IPS-20b (cell line): ENCODE data around the gene TOR4A.

Experiments used
- H3K27ac ChIP-seq: one replicate; pipeline ENCODE4 v1.5.1; 2013; ENCODE audit warnings: low read length
- H3K27me3 ChIP-seq: 2 replicates; pipeline ENCODE4 v1.6.1; 2013; ENCODE audit warnings: mild to moderate bottlenecking, low read length, inconsistent platforms; ENCODE audit not compliant: insufficient read depth
- H3K36me3 ChIP-seq: 2 replicates; pipeline ENCODE4 v1.6.1; 2013; ENCODE audit warnings: low read depth, mild to moderate bottlenecking, inconsistent platforms, low read length, moderate library complexity; ENCODE audit not compliant: insufficient read depth
- H3K4me1 ChIP-seq: 2 replicates; pipeline ENCODE4 v1.6.1; 2013; ENCODE audit warnings: mild to moderate bottlenecking, control low read depth, inconsistent platforms, low read length, moderate library complexity; ENCODE audit not compliant: insufficient read depth
- H3K4me3 ChIP-seq: 2 replicates; pipeline ENCODE4 v1.5.1; 2013; ENCODE audit warnings: mild to moderate bottlenecking, low read length, inconsistent platforms
- H3K9ac ChIP-seq: 2 replicates; pipeline ENCODE4 v1.6.1; 2013; ENCODE audit warnings: low read depth, mild to moderate bottlenecking, inconsistent platforms, low read length, moderate library complexity
- H3K9me3 ChIP-seq: 2 replicates; pipeline ENCODE4 v1.6.1; 2013; ENCODE audit warnings: mild to moderate bottlenecking, low read depth, low read length, inconsistent platforms; ENCODE audit not compliant: insufficient read depth

Gene TOR4A

DNA sequence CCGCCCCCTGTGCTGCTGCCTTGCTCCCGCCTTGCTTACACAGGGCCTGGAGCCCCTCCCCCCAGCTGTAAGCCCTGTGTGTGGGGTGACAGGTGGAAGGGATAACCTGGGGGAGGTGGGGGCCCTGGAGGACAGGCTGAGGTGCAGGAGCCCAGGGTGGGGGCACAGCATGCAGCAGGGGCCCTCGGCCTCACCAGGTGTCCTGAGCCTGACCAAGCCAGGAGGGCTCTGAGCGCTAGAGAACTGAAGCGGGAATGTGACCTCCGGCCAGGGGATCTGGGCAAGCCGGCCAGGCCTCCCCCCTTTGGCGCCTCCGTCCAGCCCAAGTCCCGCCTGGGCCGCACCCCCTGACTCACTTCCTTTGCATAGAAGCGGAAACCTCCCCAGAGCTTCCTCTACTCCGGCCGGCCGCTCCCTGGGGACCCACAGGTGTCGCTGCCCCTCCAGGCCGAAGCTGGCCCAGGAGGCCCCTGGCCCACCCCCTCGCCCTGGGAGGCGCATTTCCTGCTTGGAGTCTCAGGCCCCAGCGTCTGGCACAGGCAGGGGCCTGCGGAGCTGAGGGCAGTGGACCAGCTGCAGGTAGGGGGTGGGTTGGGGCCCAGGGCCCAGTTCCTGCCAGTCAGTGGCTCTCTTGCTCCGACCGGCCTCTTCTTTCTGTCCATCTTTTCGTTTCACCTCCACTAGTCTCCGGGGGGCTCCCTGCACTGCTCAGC lies at the start of gene TOR4A:
Gene TOR4A (plus strand): TSS at position 398 of the 713 bp plus-strand sequence. CDS start 964 bp downstream, outside the sequence.
- Histone ChIP-seq H3K4me3 (peak within 1 kb of the TSS; percentile 63), H3K4me1 (peaks cover 14% of the 10 kb centered on the region), H3K9ac (peak within 1 kb of the TSS; percentile 79; the same call in 1 of the 2 replicates), H3K27me3 (peaks cover 47% of the 10 kb centered on the region; the same call in 1 of the 2 replicates), H3K27ac (peak within 1 kb of the TSS; percentile 84), H3K9me3 (no peaks in the 10 kb centered on the region), H3K36me3 (peaks cover 4% of the 10 kb centered on the region)

DNA sequence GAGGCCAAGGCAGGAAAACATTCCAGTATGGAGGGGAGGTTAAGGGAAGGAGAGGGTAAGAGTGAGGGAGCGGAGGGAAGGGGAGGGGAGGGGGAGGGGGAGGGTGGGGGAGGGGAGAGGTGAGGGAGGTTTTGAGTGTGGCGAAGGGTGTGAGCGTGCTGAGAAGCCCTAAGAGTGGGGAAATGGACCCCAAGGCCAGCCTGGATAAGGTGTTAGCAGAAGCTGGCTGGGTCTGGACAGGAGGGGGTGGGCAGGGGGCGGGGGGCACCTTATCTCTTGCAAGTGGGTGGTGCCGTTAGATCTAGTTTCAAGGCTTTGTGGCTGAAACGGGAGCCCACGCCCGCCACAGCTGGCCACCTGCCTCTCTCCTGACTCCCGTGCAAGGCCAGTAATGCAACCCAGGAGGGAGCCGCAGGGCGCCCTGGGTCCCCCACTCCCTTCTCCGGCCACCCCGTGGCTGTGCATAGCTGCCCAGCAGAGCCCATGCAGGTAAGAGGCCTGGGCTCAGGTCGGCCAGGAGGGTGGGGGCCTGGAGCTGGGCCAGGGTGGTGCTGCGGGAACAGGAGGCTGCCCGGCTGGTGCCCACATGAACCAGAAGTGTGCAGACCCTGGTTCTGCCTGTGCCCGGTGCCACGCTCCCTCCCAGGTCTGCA lies 49.5 kb upstream of the TOR4A start:
- Histone ChIP-seq H3K27me3 (peaks cover 2% of the 10 kb centered on the region), H3K27ac (no peak overlapping the region), H3K9ac (no peak overlapping the region), H3K36me3 (no peaks in the 10 kb centered on the region), H3K4me3 (no peak overlapping the region), H3K4me1 (peaks cover 3% of the 10 kb centered on the region; the same call in 1 of the 2 replicates), H3K9me3 (no peaks in the 10 kb centered on the region)

DNA sequence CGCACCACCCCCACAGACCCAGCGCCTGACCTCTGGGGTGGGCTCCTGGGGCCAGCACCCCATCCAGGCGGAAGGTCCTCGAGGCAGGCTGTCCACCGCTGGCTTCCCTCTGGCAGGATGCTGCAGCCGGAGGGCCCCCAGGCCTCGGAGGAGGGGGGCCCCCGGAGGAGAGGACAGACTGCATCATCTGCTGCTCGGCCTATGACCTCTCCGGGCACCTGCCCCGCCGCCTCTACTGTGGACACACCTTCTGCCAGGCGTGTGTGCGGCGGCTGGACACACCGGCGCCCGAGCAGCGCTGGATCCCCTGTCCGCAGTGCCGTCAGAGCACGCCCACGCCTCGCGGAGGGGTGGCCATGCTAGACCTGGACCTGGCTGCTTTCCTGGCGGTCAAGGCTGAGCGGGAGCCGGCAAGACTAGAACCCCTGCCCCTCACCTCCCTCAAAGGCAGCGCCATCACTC lies 49.0 kb upstream of the TOR4A start:
- Histone ChIP-seq H3K4me1 (peaks cover 3% of the 10 kb centered on the region; the same call in 1 of the 2 replicates), H3K27ac (no peak overlapping the region), H3K4me3 (no peak overlapping the region), H3K9ac (no peak overlapping the region), H3K27me3 (no peaks in the 10 kb centered on the region), H3K9me3 (no peaks in the 10 kb centered on the region), H3K36me3 (no peaks in the 10 kb centered on the region)

DNA sequence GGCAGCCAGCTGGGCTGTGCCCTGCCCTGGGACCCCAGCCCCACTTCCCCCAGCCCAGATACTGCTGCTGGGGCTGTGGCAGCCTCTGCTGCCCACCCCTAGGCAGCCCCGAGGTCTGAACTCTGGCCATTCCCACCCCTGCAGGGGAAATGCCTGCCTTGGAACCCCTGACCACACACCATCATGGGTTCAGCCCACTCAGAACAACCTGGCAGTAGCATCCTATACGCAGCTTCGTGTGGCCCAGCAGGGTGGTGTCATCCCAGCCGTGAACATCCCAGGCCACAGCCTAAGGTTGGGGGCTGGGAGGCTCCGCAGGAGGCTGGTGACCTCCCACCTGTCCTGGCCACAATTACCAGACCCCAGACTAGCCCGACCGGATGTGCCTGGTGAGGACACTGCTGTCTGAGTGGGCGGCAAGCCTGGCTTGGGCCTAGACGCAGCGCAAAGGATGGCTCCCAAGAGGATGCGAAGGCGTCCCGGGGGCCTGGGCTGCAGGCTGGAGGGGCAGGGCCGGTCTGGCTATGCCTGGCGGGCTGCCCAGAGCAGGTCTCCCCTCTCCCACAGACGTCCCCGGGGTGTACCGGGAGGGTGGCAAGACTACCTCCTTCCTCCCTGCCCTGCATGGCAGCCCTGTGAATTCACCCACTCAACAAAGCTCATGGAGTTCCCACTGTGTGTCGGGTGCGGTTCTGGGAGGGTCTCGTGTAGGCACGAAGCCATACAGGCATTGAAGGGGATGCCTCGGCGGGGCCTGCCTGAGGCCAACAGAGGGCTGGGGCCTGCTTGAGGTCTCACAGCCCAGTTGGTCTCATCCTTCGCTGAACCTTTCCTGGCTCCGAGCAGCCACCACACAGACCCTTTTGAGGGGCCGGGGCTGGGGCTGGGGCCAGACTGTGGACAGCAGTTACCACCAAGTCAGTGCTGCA lies 48.3 kb upstream of the TOR4A start:
- no peaks in the 10 kb centered on the region for H3K36me3 ChIP-seq
- no peak overlapping the region for H3K27ac ChIP-seq
- H3K9me3 ChIP-seq: no peaks in the 10 kb centered on the region
- H3K9ac ChIP-seq: no peak overlapping the region
- H3K4me3 ChIP-seq: no peak overlapping the region
- H3K4me1 ChIP-seq: no peaks in the 10 kb centered on the region
- no peaks in the 10 kb centered on the region for H3K27me3 ChIP-seq

DNA sequence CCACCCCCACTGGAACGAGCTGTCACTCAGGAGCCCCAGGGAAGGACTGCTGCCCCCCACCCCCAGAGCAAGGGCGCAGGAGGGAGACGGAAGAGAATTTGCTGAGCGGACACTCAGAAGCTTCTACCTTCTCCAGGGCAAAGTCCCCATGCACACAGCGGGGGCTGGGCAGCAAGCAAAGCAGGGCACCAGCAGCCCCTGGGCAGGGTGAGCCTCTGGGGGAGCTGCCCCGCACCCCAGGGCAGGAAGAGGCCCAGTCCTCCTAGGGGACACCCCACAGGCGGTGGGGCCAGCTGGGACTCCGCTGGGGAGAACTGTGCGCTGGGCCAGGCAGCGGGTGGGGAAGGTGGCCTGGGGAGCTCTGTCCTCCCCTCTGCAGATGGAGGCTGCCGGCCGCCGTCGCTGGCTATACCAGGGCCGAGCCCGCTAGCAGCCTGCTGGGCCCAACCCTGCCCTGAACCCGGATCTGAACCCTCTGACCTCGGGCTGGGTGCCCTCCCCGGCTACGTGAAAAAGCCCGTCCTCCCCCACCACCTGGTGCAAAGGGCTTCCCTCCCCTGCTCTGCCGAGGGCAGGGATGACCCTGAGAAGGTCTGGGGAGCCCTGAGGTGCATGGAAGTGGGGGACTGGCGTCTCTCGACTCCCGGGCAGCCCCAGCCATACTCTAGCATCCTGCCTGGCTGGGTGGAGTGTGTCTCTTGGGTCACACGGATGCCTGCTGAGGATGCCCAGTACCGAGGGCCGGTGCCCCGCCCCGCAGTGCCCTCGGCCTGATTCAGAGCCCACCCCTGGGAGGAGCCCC lies 47.4 kb upstream of the TOR4A start:
- Histone ChIP-seq H3K27me3 (no peaks in the 10 kb centered on the region), H3K27ac (no peak overlapping the region), H3K9me3 (no peaks in the 10 kb centered on the region), H3K9ac (no peak overlapping the region), H3K4me1 (no peaks in the 10 kb centered on the region), H3K4me3 (no peak overlapping the region), H3K36me3 (no peaks in the 10 kb centered on the region)

DNA sequence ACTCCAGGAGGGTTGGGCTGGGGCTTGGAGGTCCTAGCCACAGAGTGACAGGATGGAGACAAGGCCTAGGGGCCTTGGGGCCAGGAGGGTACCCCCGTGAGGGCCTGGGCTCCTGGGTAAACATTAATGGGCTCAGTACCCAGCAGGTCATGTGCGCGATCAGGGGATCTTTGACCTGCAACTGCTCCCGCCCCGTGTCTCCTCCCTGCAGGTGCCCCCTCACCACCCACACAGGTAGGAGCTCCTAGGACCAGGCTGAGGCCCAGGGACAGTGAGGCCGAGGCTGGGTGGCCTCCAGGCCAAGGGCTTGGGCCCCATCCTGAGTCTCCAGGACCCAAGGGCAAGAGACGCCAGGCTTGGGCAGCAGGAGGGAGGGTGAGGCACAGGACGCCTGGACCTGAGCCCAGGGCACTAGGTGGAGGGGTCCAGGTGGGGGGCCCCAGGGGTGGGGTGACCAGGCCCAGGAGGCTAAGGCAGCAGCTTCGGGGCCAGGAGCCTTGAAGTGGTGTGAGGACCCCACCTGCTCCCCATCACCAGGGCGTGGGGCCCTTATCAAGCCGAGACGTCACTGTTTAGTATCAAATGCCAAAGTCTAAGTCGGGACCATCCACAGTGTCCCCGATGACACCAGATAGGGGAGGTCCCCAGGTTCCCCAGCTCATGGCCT lies 46.7 kb upstream of the TOR4A start, which contains the start of gene SLC34A3:
Gene SLC34A3 (plus strand): TSS at position 197 of the 667 bp plus-strand sequence. CDS start 802 bp downstream, outside the sequence.
- Histone ChIP-seq H3K36me3 (no peaks in the 10 kb centered on the region), H3K9me3 (no peaks in the 10 kb centered on the region), H3K27me3 (no peaks in the 10 kb centered on the region), H3K4me1 (no peaks in the 10 kb centered on the region), H3K9ac (no peak within 1 kb of the TSS), H3K27ac (no peak within 1 kb of the TSS), H3K4me3 (no peak within 1 kb of the TSS)

DNA sequence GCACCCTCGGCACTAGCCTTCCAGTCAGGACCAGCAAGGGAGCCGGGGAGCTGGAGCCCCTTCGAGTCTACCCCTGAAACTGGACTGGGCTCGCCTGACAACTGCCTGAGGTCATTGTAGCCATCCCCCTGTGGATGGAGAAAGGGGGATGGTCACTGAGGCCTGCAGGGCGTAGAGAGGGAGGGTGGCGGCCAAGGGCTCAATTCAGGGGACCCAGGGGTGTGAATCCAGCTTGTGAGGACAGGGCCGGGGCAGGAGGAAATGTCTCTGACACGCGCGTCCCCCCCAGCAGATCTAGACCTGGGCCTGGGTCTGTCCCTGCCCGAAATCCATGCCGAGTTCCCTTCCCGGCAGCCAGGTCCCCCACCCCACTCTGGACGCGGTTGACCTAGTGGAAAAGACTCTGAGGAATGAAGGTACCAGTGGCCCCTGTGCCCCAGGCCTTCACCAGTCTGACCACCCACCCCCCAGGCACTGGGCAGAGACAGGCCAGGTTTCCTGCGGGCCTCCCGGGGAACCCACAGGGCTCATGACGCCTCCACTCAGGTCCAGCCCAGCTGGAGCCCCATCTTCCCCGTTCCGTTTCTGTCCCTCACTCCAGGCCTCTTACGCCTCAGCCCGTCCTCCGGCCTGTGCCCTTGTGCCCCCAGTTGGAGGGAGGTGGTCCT lies 46.0 kb upstream of the TOR4A start:
- Histone ChIP-seq H3K36me3 (no peaks in the 10 kb centered on the region), H3K4me1 (no peaks in the 10 kb centered on the region), H3K4me3 (no peak overlapping the region), H3K9ac (no peak overlapping the region), H3K9me3 (no peaks in the 10 kb centered on the region), H3K27ac (no peak overlapping the region), H3K27me3 (no peaks in the 10 kb centered on the region)

DNA sequence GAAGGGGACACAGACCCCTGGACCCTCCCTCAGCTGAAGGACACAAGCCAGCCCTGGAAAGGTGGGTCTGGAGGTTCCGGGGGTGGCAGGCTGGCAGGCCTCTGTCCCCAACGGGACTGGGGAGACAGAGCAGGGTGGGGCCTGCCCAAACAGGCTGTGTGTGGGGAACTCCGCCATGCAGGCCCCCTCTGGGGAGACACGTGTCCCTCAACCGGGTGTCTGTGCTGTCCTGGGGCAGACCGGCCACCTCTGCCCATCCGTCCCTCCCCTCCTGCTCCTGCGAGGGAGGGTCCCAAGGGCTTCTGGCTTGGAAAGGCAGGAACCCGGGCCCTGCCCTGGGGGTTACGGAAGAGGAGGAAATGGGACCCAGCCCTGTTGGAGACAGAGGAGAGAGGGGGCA lies 45.4 kb upstream of the TOR4A start:
- H3K4me3 ChIP-seq: no peak overlapping the region
- no peaks in the 10 kb centered on the region for H3K27me3 ChIP-seq
- no peaks in the 10 kb centered on the region for H3K36me3 ChIP-seq
- H3K9ac ChIP-seq: no peak overlapping the region
- no peaks in the 10 kb centered on the region for H3K9me3 ChIP-seq
- no peak overlapping the region for H3K27ac ChIP-seq
- peaks cover 4% of the 10 kb centered on the region; the same call in 1 of the 2 replicates for H3K4me1 ChIP-seq

DNA sequence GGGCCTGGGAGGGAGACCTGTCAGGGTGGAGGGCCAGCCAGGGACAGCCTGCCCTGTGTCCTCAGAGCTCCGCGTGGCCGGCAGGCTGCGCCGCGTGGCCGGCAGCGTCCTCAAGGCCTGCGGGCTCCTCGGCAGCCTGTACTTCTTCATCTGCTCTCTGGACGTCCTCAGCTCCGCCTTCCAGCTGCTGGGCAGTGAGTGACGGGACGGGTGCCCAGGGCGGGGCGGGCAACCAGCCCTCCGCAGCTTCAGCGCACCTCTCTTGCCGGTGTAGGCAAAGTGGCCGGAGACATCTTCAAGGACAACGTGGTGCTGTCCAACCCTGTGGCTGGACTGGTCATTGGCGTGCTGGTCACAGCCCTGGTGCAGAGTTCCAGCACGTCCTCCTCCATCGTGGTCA lies 45.0 kb upstream of the TOR4A start:
- no peak overlapping the region for H3K9ac ChIP-seq

More for the DNA sequence above, 45.0 kb upstream of the TOR4A start:
- H3K36me3 ChIP-seq: no peaks in the 10 kb centered on the region
- no peak overlapping the region for H3K27ac ChIP-seq
- H3K4me1 ChIP-seq: peaks cover 5% of the 10 kb centered on the region; the same call in 1 of the 2 replicates
- no peak overlapping the region for H3K4me3 ChIP-seq
- H3K27me3 ChIP-seq: no peaks in the 10 kb centered on the region
- no peaks in the 10 kb centered on the region for H3K9me3 ChIP-seq
